ENCODE data around the gene FBXW11.
"Not testable (repeated sequence)": the region's sequence is repeated elsewhere in the genome, so short reads cannot be mapped to it uniquely, and the experiment has no call there.

FBXW11 gene

DNA sequence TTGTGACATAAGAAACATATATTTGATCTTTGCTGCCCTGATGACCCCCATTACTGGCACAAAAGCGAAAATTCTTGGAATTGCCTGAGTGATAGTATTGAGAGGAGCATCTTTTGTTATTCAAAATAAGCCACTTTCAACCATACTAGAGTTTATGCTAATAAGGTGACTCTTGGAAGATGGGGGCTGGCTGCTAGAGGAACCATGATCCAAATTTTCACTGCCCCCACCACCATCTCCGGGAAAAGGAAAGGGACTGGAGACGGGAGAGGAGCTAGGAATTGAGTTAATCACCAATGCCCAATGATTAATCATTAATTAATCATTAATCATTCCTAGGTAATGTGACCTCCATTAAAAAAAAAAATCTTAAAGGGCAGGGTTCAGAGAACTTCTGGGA is 25.6 kb downstream of the FBXW11 start:
- no peak for DNase-seq

DNA sequence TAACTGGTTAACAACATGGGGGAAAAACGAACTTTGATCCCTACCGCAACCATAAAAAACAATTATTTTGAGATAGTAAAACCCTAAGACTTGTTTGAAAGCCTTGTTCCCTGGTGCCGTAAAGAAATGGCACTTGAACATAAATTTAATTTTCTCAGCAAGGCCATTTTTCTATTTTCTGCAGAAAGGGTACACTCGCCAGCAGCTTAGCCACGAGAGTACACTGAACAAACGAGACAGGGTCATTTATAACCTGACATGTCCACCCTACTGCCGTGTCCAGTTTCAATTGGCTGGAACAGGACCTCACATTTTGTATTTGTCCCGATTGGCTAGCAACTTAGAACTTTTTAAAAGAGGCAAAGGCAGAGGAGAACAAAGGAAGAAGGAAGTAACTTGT is 26.8 kb downstream of the FBXW11 start:
- DNase-seq, result no peak

DNA sequence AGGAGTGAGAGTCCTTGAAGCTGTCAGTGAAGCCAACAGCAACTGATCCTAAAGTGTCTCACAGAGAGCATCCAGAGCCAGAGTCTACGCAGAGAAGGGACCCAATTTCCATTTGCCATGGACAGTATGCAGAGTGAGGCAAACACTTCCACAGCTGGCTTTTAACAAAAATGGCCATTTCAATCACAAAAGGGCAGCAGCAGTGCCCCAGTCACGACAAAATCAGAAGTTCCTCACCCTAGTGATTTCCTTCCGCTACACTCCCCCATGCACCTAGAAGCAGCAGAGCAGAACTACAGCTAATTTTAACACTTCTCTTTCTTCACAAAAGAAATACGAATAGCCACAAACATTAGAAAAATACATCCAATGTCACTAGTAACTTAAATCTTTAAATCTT is 27.9 kb downstream of the FBXW11 start:
- no peak for DNase-seq

DNA sequence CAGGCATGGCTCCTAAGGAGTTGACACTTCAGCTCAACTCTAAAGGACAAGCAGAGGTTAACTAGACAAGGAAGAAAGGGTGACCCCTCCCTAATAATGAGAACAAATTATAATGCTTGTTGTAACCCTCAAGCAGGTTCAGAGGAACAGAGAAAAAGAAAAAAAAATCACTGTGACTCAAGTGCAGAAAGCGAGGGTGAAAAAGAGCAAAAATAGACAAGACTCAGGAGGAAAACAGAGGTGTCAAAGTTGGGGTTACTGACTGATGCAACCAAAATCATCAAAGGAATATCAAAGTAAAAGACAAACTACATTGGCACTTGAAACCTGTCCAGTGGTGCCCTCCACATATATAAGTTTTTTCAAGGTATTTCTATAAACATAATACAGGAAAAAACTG is 28.4 kb downstream of the FBXW11 start:
- no peak for DNase-seq

DNA sequence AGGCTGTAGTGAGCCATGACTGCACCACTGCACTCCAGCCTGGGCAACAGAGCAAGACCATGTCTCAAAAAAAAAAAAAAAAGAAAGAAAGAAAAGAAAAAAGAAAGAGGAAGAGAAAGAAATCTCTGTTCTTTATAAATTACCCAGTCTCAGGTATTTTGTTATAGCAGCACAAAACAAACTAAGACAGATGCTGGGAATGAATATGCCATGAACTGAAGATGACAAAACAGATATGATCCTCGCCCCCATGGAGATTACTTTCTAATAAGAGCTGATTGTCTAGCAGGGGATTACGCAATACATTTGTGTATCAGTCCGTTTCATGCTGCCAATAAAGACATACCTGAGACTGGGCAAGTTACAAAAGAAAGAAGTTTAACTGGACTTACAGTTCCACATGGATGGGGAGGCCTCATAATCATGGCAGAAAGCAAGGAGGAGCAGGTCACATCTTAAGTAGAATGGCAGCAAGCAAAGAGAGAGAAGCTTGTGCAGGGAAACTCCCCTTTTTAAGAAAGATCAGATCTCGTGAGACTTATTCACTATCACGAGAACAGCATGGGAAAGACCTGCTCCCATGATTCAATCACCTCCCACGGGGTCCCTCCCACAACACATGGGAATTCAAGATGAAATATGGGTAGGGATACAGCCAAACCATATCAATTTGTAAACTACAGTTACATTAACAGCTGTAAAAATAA is 29.0 kb downstream of the FBXW11 start:
- DNase-seq, result not testable (repeated sequence)

DNA sequence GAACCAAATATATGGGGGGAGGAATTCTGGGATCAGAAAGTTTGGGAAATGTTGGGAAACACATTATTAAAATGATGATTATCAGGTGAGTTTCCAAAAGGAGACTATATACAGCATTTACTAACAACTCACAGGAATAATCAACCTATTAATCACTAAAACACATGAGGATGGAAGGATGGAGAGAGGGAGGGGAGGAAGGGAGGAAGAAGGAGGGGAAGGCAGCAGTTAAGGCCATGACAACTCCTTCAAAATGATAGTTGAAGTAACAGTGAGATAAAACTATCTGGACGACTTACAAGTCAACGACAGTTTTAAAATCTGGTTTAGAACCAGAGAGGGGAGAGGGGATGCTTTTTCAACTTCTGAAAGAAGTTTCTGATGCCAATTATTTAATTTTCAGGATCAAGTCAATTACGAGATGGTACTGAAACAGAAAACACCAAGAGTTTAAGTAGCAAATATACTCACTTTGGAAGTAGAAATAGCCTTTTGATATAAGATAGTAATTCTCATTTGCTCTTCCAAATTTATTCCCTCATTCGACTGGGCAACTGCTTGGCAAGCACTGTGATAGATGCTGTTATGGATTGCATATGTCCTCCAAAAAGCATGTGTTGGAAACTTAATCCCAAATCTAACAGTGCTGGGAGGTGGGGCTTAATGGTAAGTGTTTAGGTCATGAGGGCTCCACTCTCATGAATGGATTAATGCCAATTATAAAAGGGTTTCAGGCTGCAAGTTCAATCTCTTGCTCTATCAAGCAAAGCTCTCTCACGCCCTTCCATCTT is 30.4 kb downstream of the FBXW11 start:
- DNase-seq, result no peak

DNA sequence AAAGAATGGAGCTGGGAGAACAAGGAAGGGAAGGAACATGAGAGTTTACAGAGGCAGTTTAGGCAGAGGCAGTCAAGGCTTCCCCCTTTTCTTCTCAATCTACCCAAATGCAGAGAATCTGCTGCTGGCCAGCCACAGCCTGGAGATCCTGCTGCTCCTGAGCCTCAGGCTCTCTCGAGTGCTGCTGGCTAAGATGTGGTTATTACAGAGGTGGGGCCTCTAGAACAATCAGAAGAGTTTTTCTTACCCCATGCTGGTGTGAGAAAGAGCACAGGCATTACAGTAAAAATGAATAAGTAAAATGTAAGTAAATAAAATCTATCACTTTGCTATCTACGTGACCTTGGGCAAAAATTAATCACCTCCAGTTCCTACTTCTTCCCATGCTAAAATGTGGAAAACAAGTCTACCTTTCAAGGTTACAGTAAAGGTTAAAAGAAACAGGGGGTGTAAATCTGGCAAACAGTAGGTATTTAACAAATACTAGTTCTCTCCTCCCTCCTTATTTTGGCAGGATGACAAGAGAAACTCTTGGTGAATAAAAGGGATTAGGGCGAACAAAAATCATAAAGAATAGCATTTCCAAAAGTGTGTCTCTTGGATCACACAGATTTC is 31.1 kb downstream of the FBXW11 start:
- DNase-seq, result no peak

DNA sequence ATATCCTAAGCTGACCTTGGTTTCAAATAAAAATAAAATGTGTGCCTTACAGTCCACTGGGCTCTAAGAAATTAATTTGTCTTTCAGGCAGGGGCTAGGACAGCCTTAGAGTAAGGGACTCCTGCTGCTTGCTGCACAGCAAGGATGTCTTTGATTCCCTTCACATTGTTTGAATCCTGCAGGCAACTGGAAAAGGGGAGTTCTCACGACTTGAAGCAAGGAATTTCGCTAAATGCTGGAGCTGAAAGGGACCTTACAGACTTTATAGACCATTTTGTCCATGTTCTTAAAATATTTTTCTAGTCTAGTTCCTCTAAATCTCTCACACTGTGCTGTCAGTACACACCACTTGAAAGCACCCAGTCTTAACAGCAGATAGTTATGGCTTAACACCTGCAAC is 35.6 kb downstream of the FBXW11 start:
- no peak for DNase-seq

DNA sequence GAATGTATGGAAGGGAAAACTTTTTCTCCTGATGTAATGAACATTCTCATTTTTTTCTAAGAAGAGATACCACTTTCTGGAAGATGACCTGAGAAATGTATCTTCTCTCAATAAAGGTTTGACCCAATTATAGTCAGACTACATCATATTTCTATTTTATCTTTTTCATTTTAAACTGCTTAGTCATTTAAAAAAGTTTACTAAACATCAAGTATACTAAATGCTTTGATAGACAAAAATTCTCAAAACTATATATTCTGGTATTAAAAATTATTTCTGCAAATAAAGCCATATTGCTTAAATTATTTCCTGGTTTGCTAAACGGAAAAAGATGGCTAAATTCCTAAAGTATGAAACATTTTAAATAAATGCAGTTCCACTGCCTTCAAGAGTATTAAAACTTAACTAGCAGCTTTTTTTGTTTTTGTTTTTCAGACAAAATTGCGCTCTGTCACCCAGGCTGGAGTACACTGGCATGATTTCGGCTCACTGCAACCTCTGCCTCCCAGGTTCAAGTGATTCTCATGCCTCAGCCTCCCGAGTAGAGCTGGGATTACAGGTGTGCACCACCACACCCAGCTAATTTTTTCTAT is 37.1 kb downstream of the FBXW11 start:
- DNase-seq, result no peak

DNA sequence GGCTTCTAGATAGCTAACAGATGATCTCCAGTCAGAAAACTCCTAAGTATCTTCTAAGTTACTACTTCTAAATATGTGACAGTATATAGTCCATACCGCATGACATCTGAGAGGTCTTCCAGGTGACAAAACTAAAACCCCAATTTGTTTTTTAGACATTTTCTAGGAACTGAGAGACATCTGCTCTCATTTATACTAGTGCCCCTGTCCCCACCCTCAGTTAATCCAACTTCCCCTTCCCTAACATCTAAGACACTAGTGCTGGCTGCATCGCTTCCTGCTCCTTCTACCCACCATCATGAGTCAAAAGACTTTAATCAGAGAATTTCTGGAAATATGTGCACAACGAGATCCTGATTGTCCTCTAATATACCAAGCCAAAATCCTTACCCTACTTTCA is 37.9 kb downstream of the FBXW11 start:
- DNase-seq, result no peak

DNA sequence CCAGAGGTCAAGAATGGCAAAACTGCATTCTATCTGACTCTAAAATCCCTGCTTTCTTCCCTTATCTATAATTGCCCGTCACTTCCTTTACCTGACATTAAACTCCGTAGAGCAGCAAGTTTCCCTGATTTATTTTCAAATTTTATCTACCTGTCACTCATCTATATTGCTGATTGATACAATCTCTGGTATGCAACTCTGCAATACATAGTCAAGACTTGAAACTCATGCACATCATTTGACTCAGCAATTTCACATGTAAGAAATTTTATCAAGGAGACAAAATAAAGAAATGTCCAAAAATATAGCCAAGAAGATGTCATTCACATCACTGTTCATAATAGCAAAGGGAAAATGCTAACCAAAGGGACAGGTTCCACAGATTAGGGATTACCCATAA is 39.5 kb downstream of the FBXW11 start:
- DNase-seq, result no peak

DNA sequence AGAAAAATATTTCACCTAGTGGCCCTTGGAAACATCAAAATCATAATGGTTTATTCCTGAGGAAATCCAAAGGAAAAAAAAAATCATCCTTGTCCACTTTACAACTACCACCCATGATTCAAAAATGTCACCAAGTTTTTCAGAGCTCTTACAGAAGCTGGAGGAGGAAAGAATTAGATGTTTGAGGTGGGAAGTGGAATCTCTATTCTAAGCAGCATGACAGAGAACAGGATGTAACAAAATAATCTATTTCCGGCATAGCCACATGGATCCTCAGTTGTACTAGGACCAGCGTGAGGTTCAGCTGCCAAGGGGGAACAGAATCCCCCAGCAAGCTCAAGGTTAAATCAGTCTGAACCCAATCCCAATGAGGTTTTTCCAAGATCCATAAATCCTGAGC is 40.2 kb downstream of the FBXW11 start:
- no peak for DNase-seq

DNA sequence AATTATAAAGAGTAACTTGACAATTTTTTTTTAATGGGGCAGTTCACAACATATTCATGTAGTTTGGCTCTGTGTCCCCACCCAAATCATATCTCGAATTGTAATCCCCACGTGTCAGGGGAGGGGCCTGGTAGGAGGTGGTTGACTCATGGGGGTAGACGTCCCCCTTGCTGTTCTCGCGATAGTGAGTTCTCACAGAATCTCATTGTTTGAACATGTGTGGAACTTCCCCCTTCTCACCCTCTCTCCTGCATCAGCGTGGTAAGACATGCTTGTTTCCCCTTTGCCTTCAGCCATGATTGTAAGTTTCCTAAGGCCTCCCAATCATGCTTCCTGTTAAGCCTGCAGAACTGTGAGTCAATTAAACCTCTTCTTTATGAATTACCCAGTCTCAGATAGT is 40.7 kb downstream of the FBXW11 start:
- DNase-seq, result no peak

DNA sequence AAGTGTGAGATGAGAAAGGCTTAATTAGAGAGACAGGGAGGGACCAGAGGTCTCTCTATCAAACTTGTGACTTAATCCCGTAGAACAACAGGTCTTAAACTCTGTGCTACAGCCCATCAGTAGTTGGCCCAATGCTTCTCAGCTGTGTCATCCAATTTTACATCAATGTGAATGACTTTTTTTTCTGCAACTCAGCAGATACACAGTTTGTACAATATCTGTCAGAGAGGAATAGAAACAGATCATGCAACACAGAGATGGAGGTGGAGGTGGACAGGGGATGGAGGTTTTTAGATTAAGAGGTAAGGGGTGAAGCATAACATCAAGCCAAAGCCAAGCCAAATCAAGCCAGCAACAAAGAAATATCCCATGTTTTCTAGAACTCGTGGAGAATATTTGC is 43.0 kb downstream of the FBXW11 start:
- no peak for DNase-seq

DNA sequence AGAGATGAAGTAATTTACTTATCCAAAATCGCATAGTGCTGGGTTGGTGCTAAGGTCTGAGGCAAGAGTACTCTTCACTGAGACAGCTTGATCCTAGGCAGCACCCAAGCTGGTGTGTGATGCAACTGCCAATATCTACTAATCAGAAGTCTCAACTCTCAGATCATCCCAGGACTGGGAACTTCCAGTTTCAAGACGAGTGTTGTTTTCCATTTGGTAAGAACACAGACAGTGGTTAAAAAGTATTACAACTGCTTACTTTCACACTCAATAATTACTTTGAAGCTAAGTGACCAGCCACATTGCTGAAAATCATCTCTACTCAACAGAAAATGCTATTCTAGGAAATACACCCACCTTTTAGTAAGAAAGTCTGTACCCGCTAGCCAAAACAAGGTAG is 45.3 kb downstream of the FBXW11 start:
- no peak for DNase-seq

DNA sequence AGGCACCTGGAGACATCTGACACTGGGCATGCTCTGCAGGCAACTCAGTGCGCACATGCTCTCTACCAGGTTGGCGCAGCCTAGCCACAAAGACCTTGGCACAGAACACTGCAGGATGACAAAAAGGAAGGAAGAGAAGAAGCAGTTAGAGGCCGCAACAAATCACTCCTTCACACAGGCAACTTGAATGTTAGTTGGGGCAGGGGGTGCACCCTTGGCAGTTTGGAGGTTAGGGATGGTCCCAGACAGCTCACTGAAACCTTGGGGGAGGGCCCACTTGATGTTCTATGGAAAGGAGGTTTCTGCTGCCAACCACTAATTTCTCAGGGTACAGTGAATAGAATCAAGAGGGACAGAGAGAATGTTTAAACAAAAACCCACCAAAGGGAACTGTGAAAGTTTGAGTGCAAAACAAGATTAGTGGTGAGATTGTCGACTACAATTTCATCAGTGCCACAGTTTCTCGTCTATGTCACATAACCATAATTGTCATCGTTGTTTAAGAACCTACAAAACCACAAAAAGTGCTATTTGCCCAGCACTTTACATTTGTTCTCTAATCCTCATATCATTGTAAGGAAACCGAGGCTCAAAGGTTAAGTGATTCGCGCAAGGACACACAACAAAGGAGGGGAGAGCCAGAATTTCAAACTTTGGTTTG is 48.7 kb downstream of the FBXW11 start:
- peak; percentile 81 for DNase-seq

DNA sequence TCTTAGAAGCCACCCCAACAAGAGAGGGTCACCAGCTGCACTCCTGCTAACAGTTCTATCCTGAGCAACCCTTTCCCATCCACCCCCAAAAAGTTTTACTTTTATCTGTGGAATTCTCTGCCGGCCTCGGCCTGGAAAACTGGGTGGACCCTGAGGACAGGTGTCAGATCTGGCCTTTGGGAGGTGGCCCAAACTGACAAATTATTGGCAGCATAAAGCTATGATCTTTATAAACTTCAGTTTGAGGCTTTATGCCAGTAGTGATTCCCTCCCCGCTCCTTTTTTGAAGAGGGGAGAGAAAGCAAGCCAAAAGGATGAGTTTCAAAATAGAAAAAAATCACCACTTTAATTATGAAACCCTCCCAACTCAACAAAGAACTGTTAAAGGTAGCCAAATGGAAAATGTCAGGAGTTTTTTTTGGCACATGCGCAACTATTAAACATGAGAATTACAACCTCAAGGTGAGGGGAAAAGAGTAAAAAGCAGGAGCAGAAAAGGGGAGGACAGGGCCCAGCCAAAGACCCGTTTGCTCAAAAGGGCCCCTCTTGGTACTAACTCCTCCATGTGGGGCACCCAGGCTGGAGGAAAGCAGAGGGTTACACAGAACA is 49.4 kb downstream of the FBXW11 start:
- DNase-seq, result no peak

DNA sequence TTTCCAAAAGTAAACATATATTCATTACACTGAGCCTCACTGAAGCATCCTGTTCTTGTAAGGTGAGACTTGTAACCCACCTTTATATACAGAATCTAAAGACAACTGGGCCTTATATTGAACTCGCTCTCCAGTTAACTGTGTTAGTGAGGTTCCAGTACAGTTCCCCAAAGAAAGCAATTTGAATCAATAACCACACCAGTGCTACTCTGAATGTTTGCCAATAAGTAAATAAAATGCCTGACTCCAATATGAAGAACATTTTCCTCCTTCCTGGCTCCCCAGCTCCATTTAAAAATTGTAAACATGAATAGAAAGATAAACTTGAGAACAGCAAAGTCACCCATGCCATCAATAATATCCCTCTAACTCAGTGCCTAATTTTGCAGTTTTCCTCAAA is 50.1 kb downstream of the FBXW11 start:
- DNase-seq, result no peak

DNA sequence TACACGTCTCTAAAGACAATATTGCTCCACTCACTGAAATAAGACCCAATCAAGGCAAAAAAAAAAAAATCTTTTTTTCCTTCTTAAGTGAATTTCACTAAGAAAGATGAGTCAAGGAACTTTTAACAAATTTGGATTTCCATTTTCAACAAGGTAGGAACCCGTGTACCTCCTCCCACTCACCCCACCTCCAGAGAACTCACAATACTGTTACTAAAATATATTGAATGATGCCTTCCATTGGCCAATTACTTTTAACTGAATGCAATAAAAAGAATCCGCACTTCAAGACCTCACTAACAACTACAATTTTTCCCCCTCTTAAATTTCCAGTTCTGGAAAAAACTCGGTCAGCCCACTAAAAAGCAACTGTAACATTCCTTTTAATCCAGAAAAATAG is 50.7 kb downstream of the FBXW11 start:
- no peak for DNase-seq

DNA sequence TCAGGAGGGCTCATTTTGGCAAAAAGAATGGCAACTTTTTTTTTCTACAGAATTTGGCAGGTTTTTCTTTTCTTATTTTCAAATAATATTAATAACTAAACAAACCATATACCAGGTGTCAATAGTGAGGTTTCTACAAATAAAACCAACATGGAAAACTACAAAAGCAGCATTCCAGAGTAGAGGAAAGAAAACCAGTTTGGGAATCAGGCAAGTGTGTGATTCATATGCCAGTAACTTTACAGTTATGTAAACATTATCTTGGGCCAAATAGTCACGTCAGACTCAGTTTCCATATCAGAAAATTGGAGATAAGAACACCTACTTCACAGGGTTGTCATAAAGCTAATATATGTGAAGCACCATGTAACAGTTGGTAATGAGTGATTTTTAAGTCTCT is 51.7 kb downstream of the FBXW11 start:
- no peak for DNase-seq

DNA sequence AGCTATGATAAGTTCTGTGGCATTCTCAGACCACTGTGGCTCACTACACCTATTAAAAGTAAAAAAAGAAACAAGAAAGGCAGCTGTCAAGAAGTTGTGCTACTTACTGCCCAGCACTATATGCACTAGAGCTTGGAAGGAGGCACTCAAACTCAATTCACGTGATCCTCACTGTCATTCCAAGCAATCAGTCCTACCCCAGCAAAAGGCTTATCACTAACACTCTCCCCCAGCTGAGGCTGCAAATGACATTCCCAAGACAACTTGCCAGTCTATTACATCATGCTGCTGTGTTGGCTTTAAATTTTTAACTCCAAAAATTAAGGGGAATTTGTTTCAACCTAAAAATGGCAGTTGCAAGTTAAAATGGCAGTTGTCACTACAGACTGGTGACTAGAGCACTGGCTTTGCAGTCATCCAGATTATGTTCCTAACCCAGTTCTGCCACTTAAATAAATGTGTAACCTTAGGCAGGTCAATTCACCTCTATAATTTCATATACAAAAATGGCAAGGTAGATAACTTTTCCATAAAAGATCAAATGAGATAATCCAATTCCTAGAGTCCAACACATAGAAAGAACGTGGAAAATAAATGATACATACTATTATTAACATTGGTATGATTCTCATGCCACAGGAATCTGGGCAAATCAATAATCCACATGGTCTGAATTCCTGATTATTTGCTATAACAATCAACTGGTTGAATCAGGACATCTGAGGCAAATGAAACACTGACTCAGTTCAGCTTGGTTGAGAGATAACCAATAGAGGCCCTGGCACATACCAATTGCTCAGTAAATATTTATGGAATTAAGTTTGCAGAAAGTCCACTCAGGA is 52.4 kb downstream of the FBXW11 start:
- DNase-seq, result no peak

DNA sequence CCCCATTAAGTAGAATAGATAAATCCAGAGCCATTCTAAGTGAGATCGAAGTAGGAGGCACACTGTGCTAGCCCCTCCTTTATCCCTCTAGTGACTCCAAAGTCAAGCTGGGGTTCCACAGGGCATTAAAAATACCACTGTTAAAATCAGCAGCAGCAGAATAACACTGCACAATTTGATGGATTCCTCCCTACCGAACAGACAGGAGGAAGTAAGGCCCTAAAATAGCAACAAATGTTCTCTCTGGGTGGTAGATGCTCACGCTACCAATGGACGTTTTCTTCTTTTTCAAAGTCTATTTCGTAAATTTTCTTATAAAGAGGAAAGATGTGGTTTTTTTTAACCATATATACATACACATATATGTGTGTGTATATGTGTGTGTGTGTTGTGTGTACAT is 54.4 kb downstream of the FBXW11 start:
- no peak for DNase-seq
